Psoas muscle (tissue), 8 donors: Measurements from ENCODE around the gene SBNO2. TPM values are rescaled to one million over a fixed set of nuclear protein-coding genes. Genes with fewer than 3 reads are reported as not detected.
"Not testable (repeated sequence)": the region's sequence is repeated elsewhere in the genome, so short reads cannot be mapped to it uniquely, and the experiment has no call there.

Source experiments
- ATAC-seq, 4 donors: fragments of 200-7000 bp; cut with Tn5 transposase; one replicate each; pipeline ENCODE4 v1.9.1; 2020; ENCODE audit warnings: moderate library complexity in 3 of 4, mild to moderate bottlenecking in 2 of 4
- DNase-seq, 2 donors: peaks; one replicate each; pipeline ENCODE4 v3.0.0-alpha.2; 2020
- H3K27ac ChIP-seq: fragments of 200-600 bp; one replicate; pipeline ENCODE4 v1.8.0; 2022
- H3K27me3 ChIP-seq, 3 donors: fragments of 200-600 bp in 1 of 3; one replicate each; pipeline versions ENCODE4 v1.6.1 to v1.8.0; 2013 to 2022; ENCODE audit warnings: low read length in 2 of 3, mild to moderate bottlenecking in 2 of 3, moderate library complexity in 1 of 3; ENCODE audit not compliant: insufficient read depth in 3 of 3
- H3K36me3 ChIP-seq, 2 donors: fragments of 200-600 bp in 1 of 2; one replicate each; pipeline versions ENCODE4 v1.6.1 to v1.8.0; 2013 to 2022; ENCODE audit warnings: low read depth in 1 of 2, mild to moderate bottlenecking in 1 of 2, moderate library complexity in 1 of 2; ENCODE audit not compliant: insufficient read depth in 1 of 2
- H3K4me1 ChIP-seq: fragments of 200-600 bp; one replicate; pipeline ENCODE4 v1.8.0; 2022
- H3K4me3 ChIP-seq: fragments of 200-600 bp; one replicate; pipeline ENCODE4 v1.8.0; 2022; ENCODE audit warnings: mild to moderate bottlenecking
- H3K9me3 ChIP-seq: fragments of 200-600 bp; one replicate; pipeline ENCODE4 v1.8.0; 2022
- CTCF ChIP-seq: fragments of 200-600 bp; IDR thresholded peaks from one replicate; pipeline ENCODE4 v1.8.0; 2022; ENCODE audit warnings: antibody characterized with exemption
- WGBS, 3 donors: extraction: QIAGEN DNeasy Blood & Tissue Kit; methylation state at CpG; one replicate each; pipeline versions ENCODE4 v1.1.6 to v1.1.7; 2013; 5-methylcytosine and 5-hydroxymethylcytosine counted together
- intact Hi-C, 2 donors: fragments of 100-400 bp; cut with DNase I; formaldehyde crosslinking; loops; one replicate each; pipeline versions ENCODE4 v1.11.0 to v1.14.2; 2022
- polyA plus RNA-seq, 3 donors: library from polyadenylated mRNA; stranded (reverse); fragments of 200-250 nt; gene quantifications; one replicate each; pipeline ENCODE4 v1.2.3, GENCODE V29; 2013
- total RNA-seq, 4 donors: library from RNA; stranded (reverse); fragmentation: NEBNext Ultra II Directional in 2 of 4; extraction: Animal tissue kit (Norgen Biotek cat#: 25700) in 2 of 4; gene quantifications; one replicate each; pipeline versions ENCODE4 v1.2.1 to v1.2.4, GENCODE V29; 2021 to 2023
- donor health status: healthy with polysubstance abuse.
- donor health status: DM: no; HTN: no; CAD: no; lungs with moderate emphysema.
- donor health status: Bipolar disorder and iron deficiency.
- donor health status: healthy.
- donor health status: DM: yes; HTN: yes; CAD: no.
- donor health status: DM: no; HTN: no; CAD: no.
- donor health status: DM: no; HTN: no; CAD: no.
- donor health status: DM: yes; HTN: yes; CAD: no.

The SBNO2 gene
- total and polyA plus RNA-seq, 7 donors, result 18.5 to 138 (median 47.2) TPM

- intact Hi-C loops, result loop anchor here in 1 of 2 donors (5.0 kb wide), 1 partner anchor 40 kb away; the partner anchor contains the start of gene SBNO2
- Histone ChIP-seq H3K27ac (peak overlapping the region; percentile 86), H3K4me1 (peaks cover 19% of the 10 kb centered on the region), H3K27me3 (no peaks in the 10 kb centered on the region), H3K36me3 (peaks cover 0 to 5% of the 10 kb centered on the region in 2 donors), H3K4me3 (peak overlapping the region; percentile 90), H3K9me3 (no peaks in the 10 kb centered on the region)
- DNase-seq (no peak), ATAC-seq (peak in 3 of 4 donors; percentile 6 to 9 (median 8))
- WGBS, 3 donors, result 69 to 79% (median 70%) methylated on average over 41 to 48 of the region's 48 CpGs
- no peak for TF ChIP-seq CTCF
These were observed 41.3 kb downstream of the SBNO2 start for GRCh38 chr19:1132552-1133383.

GRCh38 chr19:1131718-1132551 lies 42.1 kb downstream of the SBNO2 start:
- ATAC-seq, result peak; percentile 71 to 79 (median 75)
- 6 to 10% (median 9%) methylated on average over 52 to 64 of the region's 64 CpGs for WGBS, 3 donors
- peaks cover 0 to 14% of the 10 kb centered on the region in 2 donors for H3K36me3 ChIP-seq
- no peaks in the 10 kb centered on the region for H3K27me3 ChIP-seq
- TF ChIP-seq CTCF, result no peak
- H3K9me3 ChIP-seq, result no peaks in the 10 kb centered on the region
- peak overlapping the region; percentile 90 for H3K4me3 ChIP-seq
- H3K27ac ChIP-seq, result peak overlapping the region; percentile 86
- peak; percentile 89 to 90 for DNase-seq
- intact Hi-C loops, result loop anchor here in 1 of 2 donors (5.0 kb wide), 1 partner anchor 40 kb away; the partner anchor contains the start of gene SBNO2
- peaks cover 22% of the 10 kb centered on the region for H3K4me1 ChIP-seq

- peak overlapping the region; percentile 86 for H3K27ac ChIP-seq
- DNase-seq, result no peak
- H3K27me3 ChIP-seq, result no peaks in the 10 kb centered on the region
- peaks cover 0 to 21% of the 10 kb centered on the region in 2 donors for H3K36me3 ChIP-seq
- H3K4me1 ChIP-seq, result peaks cover 30% of the 10 kb centered on the region
- TF ChIP-seq CTCF, result no peak
- intact Hi-C loops, result loop anchor here in 1 of 2 donors (5.0 kb wide), 1 partner anchor 41 kb away; the partner anchor contains the start of gene SBNO2
- 71 to 79% (median 72%) methylated on average over 21 to 22 of the region's 22 CpGs for WGBS, 3 donors
- peak overlapping the region; percentile 90 for H3K4me3 ChIP-seq
- ATAC-seq, result peak; percentile 0 to 18 (median 8)
- H3K9me3 ChIP-seq, result no peaks in the 10 kb centered on the region
These were observed 43.0 kb downstream of the SBNO2 start for GRCh38 chr19:1130771-1131717.

- ATAC-seq, result no peak
- intact Hi-C loops, result loop anchor here in 1 of 2 donors (5.0 kb wide), 1 partner anchor 53 kb away; no protein-coding TSS in a partner anchor
- no peak for DNase-seq
- Histone ChIP-seq H3K4me3 (no peak overlapping the region), H3K36me3 (peaks cover 2 to 36% of the 10 kb centered on the region in 2 donors), H3K27me3 (no peaks in the 10 kb centered on the region), H3K4me1 (peaks cover 33% of the 10 kb centered on the region), H3K9me3 (no peaks in the 10 kb centered on the region), H3K27ac (no peak overlapping the region)
- 93 to 96% (median 95%) methylated on average over 18 of the region's 18 CpGs for WGBS, 3 donors
- no peak for TF ChIP-seq CTCF
These were observed 44.5 kb downstream of the SBNO2 start for GRCh38 chr19:1129535-1129934.

- DNase-seq, ATAC-seq, H3K27me3 ChIP-seq, H3K9me3 ChIP-seq, H3K27ac ChIP-seq, H3K4me3 ChIP-seq: not testable (repeated sequence)
- intact Hi-C loops, result loop anchor here in 1 of 2 donors (5.0 kb wide), 1 partner anchor 53 kb away; no protein-coding TSS in a partner anchor
- WGBS, 3 donors, result 95 to 98% (median 96%) methylated on average over 7 of the region's 7 CpGs
- Histone ChIP-seq H3K36me3 (peaks cover 2 to 40% of the 10 kb centered on the region in 2 donors), H3K4me1 (peaks cover 33% of the 10 kb centered on the region)
These were observed 45.0 kb downstream of the SBNO2 start for GRCh38 chr19:1129084-1129483.
